C4-2B (cell line): ENCODE measurements around the gene TRRAP.

Experiments used
- ZFX ChIP-seq: fragments of 450-650 bp; IDR thresholded peaks from 2 replicates; pipeline ENCODE4 v1.6.1; 2017
- TF ChIP-seq, protein P1 (sequence below): fragments of 450-650 bp; conservative IDR thresholded peaks from 2 replicates; pipeline ENCODE4 v1.5.1; 2017; ENCODE audit warnings: mild to moderate bottlenecking

DNA sequence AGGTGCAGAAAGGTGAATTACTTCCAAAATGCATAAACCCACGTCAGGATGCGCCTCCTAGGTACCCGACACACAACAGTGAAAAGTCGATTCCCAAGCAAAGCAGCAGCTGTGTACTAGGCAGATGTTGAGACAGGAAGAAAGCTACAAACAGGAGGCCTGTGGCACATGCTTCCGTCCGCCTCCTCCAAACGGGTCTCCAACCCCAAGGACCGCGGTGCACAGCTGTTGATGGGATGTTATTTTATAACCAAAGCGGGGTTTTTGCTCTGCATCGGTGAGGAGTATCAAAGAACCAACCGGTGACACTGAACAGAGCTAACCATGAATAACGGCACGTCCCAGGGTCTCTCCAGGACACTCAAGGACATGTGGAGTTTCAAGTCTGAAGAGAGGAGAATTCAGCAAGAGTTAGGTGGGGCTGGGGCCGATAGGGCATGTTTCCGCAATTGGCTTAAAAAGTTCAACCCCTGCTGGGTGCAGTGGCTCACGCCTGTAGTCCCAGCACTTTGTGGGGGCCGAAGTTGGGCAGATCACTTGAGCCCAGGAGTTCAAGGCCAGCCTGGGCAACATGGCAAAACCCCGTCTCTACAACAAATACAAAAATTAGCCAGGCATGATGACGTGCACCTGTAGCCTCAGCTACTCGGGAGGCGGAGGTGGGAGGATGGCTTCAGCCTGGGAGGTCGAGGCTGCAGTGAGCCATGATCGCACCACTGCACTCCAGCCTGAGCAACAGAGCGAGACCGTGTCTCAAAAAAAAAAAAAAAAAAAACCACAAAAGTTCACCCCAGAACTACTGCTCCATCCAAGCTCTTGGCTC, 157.6 kb downstream of the TRRAP start:
- TF ChIP-seq, protein P1, sequence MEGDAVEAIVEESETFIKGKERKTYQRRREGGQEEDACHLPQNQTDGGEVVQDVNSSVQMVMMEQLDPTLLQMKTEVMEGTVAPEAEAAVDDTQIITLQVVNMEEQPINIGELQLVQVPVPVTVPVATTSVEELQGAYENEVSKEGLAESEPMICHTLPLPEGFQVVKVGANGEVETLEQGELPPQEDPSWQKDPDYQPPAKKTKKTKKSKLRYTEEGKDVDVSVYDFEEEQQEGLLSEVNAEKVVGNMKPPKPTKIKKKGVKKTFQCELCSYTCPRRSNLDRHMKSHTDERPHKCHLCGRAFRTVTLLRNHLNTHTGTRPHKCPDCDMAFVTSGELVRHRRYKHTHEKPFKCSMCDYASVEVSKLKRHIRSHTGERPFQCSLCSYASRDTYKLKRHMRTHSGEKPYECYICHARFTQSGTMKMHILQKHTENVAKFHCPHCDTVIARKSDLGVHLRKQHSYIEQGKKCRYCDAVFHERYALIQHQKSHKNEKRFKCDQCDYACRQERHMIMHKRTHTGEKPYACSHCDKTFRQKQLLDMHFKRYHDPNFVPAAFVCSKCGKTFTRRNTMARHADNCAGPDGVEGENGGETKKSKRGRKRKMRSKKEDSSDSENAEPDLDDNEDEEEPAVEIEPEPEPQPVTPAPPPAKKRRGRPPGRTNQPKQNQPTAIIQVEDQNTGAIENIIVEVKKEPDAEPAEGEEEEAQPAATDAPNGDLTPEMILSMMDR = no peak
- no peak for TF ChIP-seq ZFX
